K562 treated with DMSO at 1 percent for 4 hours (cell line): Measurements from ENCODE around the gene PTPN18. TPM values are rescaled to one million over a fixed set of nuclear protein-coding genes. Genes with fewer than 3 reads are reported as not detected.

Experiments
- total RNA-seq: library from RNA; unstranded; fragments of 300-600 nt; gene quantifications from 2 replicates; pipeline ENCODE4 v1.2.3, GENCODE V29; 2022; ENCODE audit not compliant: insufficient read depth

PTPN18 gene, protein sequence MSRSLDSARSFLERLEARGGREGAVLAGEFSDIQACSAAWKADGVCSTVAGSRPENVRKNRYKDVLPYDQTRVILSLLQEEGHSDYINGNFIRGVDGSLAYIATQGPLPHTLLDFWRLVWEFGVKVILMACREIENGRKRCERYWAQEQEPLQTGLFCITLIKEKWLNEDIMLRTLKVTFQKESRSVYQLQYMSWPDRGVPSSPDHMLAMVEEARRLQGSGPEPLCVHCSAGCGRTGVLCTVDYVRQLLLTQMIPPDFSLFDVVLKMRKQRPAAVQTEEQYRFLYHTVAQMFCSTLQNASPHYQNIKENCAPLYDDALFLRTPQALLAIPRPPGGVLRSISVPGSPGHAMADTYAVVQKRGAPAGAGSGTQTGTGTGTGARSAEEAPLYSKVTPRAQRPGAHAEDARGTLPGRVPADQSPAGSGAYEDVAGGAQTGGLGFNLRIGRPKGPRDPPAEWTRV
- total RNA-seq, result 27.7 and 32.5 TPM in 2 replicates

DNA sequence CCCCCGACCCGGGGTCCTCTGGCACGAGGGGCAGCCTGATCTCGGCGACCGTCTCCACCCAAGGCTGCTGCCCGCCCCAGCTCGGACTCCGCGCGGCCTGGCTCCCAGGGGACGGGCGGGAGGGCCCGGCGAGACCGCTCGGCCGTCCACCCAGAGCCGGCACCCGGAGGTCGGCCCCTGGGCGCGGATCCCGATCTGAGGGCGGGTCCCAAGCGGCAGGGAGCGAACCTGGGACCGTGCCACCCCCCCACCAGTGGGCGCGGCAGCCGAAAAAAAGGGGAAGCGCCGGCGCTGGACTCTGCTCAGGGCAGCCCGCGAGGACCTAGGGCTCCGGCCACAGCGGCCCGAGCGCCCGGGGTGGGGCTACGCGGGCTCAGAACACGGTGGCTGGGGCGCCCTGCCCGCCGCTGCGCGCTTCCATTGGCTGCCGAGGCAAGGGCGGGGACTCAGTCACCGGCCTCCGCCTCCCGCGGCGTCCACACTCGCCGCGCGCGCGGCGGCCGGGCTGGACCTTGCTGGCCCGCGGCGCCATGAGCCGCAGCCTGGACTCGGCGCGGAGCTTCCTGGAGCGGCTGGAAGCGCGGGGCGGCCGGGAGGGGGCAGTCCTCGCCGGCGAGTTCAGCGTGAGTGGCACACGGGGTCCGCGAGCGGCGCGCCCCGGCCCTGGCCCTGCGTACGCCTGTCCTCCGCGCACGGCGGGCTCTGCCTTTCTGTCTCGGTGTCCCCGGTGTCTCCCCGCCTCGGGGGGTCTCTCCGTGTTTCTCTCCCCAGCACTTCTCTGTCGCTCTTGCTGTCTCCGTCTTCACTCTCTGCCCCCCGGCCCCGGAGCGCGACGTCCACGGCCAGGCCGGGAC, at the start of gene PTPN18:
PTPN18 (plus strand) TSS at position 479 of the 854 bp plus-strand sequence; CDS start at position 531, 52 bp downstream.

DNA sequence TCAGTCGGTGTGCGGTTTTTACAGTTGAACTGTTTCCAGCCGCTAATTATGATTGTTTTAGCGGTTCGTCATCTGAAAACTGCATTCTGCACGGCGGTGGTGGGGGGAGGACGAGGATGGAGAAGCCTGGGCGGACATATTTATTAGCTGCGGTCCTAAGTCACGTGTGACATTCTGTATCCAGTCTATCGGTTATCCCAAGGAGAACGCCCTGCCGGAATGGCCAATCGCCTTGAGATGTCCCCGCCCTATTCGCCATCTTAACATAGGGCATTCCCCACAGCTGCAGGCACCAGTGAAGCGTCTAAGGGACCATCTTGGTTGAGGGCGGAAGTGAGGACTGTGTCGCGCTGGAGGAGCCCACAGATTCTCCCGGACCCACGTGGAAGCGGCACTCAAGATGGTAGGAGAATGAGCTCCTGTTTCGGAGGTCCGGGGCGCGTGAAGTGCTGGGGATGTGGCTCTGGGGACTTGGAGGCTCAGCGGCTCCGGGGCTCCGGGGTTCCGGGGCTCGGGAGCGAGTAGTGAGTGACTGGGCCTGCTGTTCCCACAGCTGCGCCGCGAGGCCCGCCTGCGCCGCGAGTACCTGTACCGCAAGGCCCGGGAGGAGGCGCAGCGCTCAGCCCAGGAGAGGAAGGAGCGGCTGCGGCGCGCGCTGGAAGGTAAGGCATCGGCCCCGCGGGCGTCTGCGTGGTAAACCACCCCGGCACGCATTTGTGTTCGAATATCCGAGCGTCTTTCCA, 13.2 kb upstream of the PTPN18 start, which contains the start of gene IMP4:
IMP4 (plus strand) TSS at position 365 of the 743 bp plus-strand sequence; CDS start at position 401, 36 bp downstream.

Other genes with a start within 250 kb of the PTPN18 start
- not detected in 2 replicates for gene POTEF, start 226.8 kb upstream of the PTPN18 start, total RNA-seq
- 3.3 TPM in 1 of 2 replicates, not detected in the other for gene CCDC74B, start 210.9 kb upstream of the PTPN18 start, total RNA-seq
- 62.5 and 78.4 TPM in 2 replicates for gene SMPD4, start 174.5 kb upstream of the PTPN18 start, total RNA-seq
- gene MZT2B, start 173.8 kb upstream of the PTPN18 start, total RNA-seq, result 404 and 429 TPM in 2 replicates
- gene TUBA3E, start 157.6 kb upstream of the PTPN18 start, total RNA-seq, result not detected in 2 replicates
- 78.1 and 85.6 TPM in 2 replicates for gene IMP4, start 13.2 kb upstream of the PTPN18 start, total RNA-seq
- gene POTEI, start 153.3 kb downstream of the PTPN18 start, total RNA-seq, result not detected in 2 replicates
- not detected in 2 replicates for gene CFC1B, start 165.2 kb downstream of the PTPN18 start, total RNA-seq
- gene CFC1, start 243.5 kb downstream of the PTPN18 start, total RNA-seq, result not detected in 2 replicates